Peyer's patch (tissue), 4 donors: ENCODE measurements around the gene NAA15.

Experiments used
- POLR2A ChIP-seq, 2 donors: fragments of 450-650 bp; IDR thresholded peaks; one replicate each; pipeline ENCODE4 v1.5.1; 2017; ENCODE audit warnings: antibody characterized with exemption in 2 of 2, mild to moderate bottlenecking in 2 of 2, moderate library complexity in 2 of 2
- TF ChIP-seq, protein P1 (sequence below), 6 experiments: fragments of 450-650 bp in 4 of 6; fragments of 200-600 bp in 2 of 6; sonication (generic) in 1 of 6; IDR thresholded peaks; one replicate each; pipeline ENCODE4 v1.5.1; 2017 to 2019; ENCODE audit warnings: antibody characterized with exemption in 6 of 6, mild to moderate bottlenecking in 3 of 6, moderate library complexity in 1 of 6

- TF ChIP-seq, protein P1, sequence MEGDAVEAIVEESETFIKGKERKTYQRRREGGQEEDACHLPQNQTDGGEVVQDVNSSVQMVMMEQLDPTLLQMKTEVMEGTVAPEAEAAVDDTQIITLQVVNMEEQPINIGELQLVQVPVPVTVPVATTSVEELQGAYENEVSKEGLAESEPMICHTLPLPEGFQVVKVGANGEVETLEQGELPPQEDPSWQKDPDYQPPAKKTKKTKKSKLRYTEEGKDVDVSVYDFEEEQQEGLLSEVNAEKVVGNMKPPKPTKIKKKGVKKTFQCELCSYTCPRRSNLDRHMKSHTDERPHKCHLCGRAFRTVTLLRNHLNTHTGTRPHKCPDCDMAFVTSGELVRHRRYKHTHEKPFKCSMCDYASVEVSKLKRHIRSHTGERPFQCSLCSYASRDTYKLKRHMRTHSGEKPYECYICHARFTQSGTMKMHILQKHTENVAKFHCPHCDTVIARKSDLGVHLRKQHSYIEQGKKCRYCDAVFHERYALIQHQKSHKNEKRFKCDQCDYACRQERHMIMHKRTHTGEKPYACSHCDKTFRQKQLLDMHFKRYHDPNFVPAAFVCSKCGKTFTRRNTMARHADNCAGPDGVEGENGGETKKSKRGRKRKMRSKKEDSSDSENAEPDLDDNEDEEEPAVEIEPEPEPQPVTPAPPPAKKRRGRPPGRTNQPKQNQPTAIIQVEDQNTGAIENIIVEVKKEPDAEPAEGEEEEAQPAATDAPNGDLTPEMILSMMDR (IDR thresholded peaks at IDR 0.05), result no peak
- TF ChIP-seq POLR2A (IDR thresholded peaks at IDR 0.05), result no peak
These were observed 26.0 kb upstream of the NAA15 start for GRCh38 chr4:139275281-139275735.
